ENCODE results near the gene CYTH1.

CYTH1 gene

GRCh38 chr17:78628547-78629435, 153.3 kb downstream of the CYTH1 start:
- TF ChIP-seq CTCF (conservative IDR thresholded peaks at IDR 0.05; ENCODE audit: control insufficient read depth, insufficient read depth, low read depth, low read length) = no peak
- no peak overlapping the region for H3K4me3 ChIP-seq (ENCODE audit: control insufficient read depth, low read depth, low read length)
- DNase-seq (ENCODE audit: low read depth) = no peak

GRCh38 chr17:78624324-78625151, 157.5 kb downstream of the CYTH1 start:
- no peak for TF ChIP-seq CTCF (conservative IDR thresholded peaks at IDR 0.05; ENCODE audit: control insufficient read depth, insufficient read depth, low read depth, low read length)
- DNase-seq (ENCODE audit: low read depth) = no peak
- H3K4me3 ChIP-seq (ENCODE audit: control insufficient read depth, low read depth, low read length) = no peak overlapping the region
